GM21576 (cell line): ENCODE data around the gene LDLRAD2.
"Not testable (repeated sequence)": the region's sequence is repeated elsewhere in the genome, so short reads cannot be mapped to it uniquely, and the experiment has no call there.

Experiments used
- ATAC-seq: cut with Tn5 transposase; IDR thresholded peaks from one replicate; pipeline ENCODE4 v1.9.1; 2021; ENCODE audit warnings: mild to moderate bottlenecking, moderate library complexity; ENCODE audit not compliant: unreplicated experiment

The LDLRAD2 gene

DNA sequence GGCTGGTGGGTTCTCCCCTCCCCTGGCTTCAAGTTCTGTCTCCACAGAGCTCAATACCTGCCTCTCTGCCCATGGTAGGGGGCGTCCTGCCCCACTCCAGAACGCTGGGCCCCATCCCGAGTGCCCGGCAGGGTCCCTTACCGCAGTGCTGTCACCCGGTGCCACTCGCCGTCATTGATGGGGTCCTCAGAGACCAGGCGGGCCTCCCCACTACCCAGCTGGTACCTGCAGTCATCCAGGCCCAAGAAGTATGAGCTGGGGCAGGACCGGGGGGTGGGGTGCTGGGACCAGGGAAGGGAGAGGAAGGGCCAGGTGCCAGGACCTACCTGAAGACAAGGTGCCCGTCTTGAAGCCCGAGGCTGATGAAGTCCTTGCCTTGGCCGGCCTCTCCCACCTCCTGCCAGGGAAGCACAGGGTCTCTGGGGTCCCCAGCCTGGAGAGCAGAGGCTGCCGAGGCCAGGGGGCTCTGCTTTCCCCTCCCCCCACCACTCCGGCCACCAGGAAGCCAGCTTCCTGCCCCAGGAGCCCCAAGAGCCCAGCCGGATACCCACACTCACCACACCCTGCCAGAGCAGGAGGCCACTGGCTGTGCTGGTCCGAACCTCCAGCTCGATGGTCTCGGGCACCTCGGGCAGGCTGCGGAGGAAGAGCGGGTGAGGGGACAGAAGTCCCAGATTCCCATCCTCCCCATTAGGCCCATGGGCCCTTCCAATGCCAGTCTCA lies 12.1 kb downstream of the LDLRAD2 start:
- no peak for ATAC-seq

DNA sequence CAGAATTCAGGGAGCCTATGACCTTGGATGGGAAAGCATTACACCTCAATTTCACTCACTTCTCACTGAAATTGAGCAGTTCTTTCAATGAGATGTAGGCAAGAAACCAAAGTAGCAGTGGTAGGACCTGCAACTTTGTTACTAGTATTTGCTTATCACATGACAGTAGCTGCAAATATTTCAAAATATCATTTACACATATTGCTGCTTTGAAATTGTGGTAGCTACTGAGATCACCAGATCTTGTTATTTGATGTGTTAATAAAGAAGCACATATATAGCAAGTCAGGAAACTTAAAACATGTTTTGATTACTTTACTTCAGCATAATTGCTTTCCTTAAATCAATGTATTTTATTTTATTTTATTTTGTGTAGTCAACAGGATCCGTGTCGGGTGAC lies 12.9 kb downstream of the LDLRAD2 start:
- no peak for ATAC-seq

DNA sequence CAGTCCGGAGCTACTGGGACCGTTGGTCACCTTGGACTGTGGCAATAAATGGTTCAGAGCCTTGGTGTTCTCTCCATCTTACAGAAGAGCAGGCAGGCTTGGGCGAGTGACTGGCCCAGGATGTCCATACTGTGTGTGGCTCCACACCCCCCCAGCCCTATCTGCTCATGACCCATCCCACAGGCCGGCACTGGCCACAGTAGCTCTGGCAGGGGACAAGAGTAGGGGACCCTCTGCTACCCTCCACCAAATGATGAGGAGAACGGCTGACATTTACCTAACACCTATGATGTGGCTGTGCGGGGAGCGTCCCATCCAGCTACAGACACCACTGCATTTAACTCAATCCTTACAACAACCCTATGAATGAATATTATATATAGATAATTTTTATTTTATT lies 13.3 kb downstream of the LDLRAD2 start:
- ATAC-seq: no peak

DNA sequence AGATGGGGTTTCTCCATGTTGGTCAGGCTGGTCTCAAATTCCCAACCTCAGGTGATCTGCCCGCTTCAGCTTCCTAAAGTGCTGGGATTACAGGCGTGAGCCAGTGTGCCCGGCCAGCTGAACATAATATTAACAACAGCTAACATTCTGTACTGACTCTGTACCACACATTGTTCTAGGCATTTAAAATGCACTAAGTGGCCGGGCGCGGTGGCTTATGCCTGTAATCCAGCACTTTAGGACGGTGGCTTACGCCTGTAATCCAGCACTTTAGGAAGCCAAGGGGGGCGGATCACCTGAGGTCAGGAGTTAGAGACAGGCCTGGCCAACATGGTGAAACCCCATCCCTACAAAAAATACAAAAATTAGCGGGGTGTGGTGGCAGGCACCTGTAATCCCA lies 14.6 kb downstream of the LDLRAD2 start:
- ATAC-seq: not testable (repeated sequence)

DNA sequence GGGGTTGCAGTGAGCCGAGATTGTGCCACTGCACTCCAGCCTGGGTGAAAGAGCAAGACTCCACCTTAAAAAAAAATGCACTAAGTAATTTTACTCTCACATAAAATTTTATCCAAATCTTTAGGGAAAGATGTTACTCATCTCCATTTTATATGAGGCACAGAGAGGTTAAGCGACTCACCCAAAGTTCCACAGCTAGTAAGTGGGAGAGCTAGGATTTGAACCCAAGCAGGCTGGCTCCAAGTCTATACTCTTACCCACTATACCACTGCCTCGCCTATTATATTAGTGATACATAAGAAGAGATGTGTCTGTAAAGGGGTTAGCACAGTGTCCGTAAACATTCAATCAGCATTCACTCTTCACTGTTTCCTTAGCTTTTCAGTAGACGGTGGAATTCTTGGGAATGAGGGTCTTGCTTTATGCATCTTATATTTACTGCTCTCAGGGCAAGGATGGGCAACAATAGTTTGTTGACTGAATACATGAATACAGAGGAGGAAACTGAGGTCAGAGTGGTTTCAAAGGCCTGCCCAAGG lies 15.1 kb downstream of the LDLRAD2 start:
- ATAC-seq: no peak

DNA sequence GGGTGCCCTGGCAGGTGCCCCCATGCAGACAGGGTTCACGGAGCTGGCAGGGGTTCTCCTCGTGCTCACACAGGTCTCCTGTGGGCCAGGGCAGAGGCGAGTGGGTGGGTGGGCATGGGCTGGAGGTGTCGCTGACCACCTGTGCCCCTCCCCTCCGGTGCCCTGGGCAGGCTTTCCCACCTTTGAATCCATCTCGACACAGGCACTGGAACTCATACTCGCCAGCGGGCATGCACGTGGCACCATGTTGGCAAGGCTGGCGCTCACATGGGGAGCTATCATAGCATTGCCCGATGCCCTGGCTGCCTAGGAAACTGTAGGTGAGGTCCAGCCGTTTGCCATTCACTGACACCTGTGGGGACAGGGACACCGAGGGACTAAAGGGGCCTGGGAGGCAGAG lies 16.0 kb downstream of the LDLRAD2 start:
- ATAC-seq: no peak

DNA sequence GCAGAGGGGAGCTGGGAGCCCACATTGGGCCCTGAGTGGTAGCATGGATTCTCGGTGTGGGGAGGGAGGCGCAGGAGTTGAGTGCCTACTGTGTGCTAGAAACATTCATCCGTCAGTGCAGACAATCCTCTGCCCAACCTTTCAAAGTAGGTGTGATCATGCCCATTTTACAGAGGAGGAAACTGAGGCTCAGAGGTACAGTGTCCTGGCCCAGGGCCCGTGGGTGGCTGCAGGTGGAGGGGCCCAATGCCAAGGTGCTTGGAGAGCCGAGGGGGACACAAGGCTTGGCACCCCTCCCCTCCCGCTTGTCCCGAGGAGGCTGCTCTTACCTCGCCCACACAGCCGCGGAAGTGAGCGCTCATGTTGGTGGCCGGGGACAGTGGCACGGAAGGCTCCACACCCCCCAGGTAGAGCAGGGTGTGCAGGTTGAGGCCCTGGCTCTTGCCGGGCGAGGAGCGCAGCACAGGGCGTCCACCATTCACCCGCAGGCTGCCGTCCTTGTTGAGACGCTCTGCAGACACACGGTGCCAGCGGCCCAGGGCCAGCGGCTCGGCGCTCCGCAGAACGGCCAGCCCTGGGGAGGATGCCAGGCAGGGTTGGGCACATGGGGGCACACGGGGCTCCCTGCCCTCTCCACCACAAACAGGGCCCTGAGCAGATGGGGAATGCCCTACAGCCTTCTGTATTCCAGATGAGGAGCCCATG lies 16.6 kb downstream of the LDLRAD2 start:
- no peak for ATAC-seq

DNA sequence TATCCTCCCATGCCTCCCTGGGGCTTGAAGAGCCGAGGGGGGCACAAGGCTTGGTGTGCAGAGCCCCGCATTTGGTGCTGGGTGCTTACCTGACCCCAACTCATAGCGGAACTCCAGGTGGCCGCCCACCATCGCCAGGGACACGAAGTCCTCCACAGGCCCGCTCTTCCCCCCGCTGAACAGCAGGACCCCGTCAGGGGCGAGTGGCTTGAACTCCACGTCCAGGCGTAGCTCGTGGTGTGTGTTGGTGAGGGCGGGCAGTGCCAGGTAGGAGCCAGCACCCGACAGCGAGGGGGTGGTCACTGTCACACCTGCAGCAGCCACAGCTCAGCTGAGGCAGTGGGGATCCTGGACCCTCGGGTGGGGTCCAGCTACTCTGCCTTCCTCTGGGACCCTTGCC lies 17.2 kb downstream of the LDLRAD2 start:
- ATAC-seq: no peak

DNA sequence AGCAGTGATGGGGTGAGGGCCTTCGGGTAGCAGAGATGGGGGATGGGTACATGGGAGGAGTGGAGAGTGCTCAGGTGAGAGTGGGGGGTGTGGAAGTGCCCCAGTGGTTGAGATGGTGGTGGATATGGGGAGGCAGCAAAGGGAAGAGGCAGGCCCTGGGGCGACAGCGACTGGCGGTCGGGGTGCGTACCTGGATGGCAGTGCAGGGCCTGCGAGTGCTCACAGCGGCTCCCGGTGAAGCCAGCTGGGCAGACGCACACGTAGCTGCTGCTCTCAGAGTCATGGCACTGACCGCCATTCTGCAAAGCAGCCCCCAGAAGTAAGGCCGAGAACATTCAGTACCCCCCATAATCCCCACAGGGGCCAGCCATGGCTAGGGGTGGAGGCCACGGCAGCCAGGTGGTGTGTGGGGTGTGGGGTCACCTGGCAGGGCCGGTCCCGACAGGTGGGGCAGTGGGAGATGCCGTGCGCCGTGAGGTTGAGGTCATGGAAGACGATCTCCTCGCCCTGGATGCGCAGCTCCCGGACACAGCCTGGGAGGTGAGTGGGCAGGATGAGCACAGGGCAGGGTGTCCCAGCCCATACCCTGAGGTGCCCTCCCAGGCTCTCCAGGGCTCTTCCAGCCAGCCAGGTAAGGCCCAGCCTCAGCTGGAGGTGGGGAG lies 18.9 kb downstream of the LDLRAD2 start:
- ATAC-seq: no peak

DNA sequence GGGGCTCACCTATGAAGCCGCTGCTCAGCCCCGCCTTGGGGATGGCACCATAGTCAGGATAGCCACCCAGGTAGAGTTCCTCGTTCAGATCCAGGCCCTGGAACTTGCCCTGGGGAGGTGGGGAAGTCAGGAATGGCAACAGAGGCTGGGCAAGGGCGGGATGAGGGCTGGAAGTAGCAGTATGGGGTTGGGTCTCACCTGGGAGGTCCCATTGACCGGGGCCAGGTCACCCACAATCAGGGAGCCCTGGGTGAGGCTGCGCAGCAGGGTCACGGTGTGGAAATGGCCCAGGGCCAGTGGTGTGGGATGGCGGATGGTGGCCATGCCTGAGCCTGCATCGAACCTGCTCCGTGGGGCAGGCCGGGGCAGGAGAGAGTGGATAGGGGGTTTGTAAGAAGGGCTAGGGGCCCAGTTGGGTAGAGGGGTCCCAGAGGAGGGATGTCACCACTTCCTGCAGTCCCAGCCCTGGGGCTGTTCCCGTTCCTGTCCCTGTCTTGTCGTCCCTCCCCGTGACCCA lies 19.4 kb downstream of the LDLRAD2 start:
- no peak for ATAC-seq

DNA sequence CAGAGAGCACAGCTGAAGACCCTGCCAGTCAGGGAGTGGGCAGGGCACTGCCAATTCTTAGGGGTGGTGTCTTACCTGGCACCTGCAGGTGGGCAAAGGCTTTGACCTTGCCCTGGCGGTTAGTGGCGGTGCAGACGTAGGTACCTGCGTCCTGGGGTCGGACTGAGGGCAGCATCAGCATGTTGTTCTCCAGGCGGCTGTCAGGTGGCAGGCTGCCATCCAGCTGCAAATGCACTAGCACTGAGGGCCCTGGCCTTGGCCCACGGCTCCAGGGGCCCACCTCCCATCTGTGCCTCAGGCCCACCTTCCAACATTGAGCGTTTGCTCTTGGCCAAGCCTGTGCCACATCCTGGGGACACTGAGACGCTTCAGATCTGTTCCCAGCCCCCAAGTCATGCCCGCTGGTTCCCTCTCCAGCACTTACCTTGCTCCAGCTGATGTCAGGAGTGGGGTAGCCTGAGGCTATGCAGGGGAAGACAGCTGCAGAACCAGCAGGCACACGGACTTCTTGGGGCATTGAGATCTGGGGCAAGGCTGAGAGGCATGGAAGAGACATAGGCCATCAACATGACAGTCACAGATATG lies 21.4 kb downstream of the LDLRAD2 start:
- no peak for ATAC-seq

DNA sequence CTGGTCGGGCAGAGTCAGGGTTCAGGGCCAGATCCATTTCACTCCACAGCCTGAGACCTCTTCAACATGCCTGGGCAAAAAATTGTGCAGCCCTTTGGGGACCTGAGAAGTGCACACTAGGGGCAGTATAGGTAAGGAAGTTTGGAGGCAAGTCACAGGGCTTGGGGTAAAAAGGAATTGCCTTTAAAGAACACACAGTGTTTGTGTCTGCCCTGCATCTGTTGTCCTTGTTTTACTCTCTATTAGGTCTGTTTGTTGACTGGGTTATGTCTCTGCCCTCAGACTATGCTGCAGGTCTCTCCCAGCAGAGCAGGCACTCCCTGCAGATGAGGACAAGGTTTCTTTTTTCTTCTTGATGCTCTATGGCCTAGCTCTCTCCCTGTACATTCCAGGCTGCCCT lies 22.0 kb downstream of the LDLRAD2 start:
- ATAC-seq: no peak

DNA sequence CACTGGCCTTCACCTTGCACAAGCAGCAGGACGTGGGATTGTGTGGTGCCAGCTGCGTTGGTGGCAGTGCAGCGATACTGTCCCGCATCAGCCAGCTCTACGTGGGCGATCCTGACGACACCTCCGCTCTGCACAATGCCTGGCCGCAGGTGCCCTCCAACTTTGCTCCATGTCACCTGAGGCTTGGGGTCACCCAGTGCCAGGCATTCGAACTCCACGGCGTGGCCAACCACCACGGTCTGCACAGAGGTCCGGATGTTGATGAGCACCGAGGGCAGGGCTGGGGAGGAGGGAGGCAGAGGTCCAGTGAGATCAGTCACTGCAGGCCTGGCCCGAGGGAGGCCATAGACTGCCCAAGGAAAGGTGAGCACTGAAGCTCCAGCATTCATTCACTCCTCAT lies 22.6 kb downstream of the LDLRAD2 start:
- no peak for ATAC-seq

DNA sequence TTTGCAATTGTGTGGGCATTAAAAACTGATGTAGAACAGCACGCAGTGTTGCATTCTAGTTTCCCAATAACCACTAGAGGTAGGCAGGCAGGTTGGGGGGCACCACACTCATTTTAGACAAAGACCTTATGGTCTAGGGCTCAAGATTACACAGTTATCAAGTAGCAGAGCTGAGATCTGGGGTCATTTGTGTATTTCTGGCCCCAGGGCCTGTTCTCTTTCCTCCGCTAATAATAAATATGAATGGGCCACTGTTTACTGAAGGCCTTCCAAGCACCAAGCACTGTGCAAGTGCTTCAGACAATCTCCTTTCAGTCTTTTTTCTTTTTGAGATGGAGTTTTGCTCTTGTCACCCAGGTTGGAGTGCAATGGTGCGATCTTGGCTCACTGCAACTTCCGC lies 23.9 kb downstream of the LDLRAD2 start:
- no peak for ATAC-seq

DNA sequence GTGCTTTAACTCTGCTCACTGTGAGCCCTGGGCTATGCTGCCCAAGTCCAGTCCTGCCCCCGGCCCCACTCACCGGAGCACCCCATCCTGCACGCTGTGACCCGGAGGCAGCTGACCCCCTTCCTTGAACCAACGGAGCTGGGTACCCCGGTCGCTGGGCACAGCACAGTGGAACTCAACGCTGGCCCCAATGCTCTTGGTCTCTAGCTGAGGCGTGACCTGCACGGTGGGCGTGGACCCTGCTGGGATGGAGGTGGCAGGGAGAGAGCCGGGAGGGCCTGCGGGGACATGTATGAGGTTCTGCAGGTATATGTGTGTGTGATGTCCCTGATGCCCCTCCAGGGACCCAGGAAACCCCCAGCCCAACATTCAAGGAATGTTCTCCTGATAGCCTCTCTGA lies 24.7 kb downstream of the LDLRAD2 start:
- no peak for ATAC-seq

DNA sequence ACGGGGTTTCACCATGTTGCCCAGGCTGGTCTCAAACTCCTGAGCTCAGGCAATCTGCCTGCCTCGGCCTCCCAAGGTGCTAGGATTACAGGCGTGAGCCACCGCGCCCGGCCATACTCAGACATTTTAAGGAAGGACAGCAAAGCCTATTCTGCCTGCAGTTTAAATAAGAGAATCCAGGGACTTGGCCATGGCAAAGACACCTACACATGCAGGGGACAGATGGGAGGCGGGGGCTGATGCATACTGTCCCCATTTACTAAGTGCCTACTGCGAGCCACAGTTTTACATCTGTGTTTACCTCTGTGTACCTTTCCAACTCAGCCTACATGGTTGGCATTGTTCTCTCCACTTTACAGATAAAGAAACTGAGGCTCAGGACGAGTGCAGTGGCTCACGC lies 25.4 kb downstream of the LDLRAD2 start:
- ATAC-seq: no peak

DNA sequence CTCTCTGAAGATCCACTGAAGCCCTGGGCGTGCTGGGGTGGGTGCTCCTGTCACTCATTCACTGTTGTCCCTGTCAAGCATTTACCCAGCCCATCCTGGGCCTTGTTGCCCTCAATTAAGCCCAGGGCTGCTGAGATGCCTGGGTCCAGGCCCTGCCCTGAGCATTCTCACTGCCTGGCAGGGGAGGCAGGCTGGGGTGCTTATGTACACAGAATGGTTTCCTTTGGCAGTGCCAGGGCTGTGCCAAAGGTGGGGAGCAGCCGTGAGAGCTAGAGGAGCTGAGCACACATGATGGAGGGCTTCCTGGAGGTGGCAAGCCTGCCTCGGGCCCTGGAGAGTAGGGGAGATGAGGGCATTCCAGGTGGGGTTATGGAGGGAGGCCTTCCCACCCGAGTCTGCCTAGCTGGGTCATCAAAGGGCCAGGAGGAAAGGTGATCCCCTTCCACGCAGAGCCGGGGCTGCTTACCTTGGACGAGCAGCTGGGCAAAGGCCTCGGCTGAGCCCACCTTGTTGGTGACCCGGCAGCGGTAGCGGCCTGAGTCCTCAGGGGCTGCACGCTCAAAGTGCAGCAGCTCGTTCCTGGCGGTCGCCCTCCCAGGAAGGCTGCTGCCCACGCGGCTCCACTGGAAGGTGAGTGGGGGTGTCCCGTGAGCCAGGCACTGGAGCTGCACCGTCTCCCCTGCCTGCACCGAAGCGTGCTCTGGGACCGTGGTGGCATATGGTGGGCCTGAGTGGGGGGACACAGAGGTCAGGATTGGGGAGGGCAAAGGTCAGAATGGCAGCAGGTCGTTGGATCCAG lies 26.5 kb downstream of the LDLRAD2 start:
- ATAC-seq: no peak

DNA sequence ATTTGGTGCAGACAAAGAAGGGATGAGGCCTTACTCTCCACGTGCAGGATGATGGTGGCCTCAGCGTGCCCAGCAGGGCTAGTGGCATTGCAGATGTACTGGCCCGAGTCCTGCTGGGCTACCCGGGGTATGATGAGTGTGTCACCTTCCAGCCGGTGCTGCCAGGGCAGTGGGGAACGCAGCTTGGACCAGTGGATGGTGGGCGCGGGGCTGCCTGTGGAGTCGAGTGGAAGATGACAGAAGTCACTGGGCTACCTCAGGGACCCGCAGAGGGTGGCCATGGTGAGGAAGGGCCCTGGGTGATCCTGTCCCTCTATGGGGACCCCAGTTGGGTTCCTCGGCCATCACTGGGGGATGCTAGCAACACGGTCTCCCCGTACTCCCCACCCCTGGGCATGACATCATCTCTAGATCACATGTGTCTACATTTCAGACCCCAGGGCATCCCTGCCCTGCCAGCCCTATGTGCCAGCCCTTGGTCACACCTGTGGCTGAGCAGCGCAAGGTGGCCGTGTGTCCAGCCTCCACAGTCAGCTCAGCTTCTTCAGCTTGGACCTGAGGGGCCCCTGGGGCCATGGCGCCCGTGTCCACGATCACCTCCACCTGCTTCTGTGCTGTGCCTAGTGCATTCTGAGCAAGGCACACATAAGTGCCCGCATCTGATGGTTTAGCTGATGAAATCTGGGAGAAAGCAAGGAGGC lies 27.4 kb downstream of the LDLRAD2 start:
- no peak for ATAC-seq

DNA sequence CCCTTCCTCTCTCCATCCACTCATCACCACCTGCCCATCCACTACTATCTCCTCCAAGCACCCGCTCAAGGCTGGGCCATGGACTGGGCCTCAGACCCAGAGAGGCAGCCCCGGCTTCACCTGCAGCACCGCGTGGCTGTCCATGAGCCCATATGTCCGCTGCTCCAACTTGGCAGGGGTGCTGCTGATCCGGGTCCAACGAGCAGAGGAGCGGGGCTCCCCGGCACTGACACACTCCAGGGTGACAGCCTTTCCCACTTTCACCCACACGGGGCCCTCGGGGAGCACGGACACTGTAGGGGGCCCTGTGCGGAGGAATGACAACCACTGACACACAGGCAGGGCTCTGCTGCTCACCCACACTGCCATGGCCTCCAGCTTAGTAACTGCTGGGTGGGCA lies 28.9 kb downstream of the LDLRAD2 start:
- ATAC-seq: no peak
